GM12874 (cell line): ENCODE data around the gene HNRNPF.

Source experiments
- CTCF ChIP-seq: IDR thresholded peaks from 2 replicates; pipeline ENCODE4 v1.5.1; 2011; ENCODE audit warnings: low read depth, mild to moderate bottlenecking, control low read depth, low read length, moderate library complexity; ENCODE audit not compliant: insufficient read depth

HNRNPF gene

GRCh38 chr10:43402880-43403452, 6.0 kb downstream of the HNRNPF start:
- no peak for TF ChIP-seq CTCF

- TF ChIP-seq CTCF, result no peak
These were observed 6.8 kb downstream of the HNRNPF start for GRCh38 chr10:43402176-43402575.

- no peak for TF ChIP-seq CTCF
These were observed 7.4 kb downstream of the HNRNPF start for GRCh38 chr10:43401627-43402026.

GRCh38 chr10:43399320-43400310, 9.4 kb downstream of the HNRNPF start:
- no peak for TF ChIP-seq CTCF

- no peak for TF ChIP-seq CTCF
These were observed 10.1 kb downstream of the HNRNPF start for GRCh38 chr10:43398939-43399319.

GRCh38 chr10:43396928-43397624, 11.9 kb downstream of the HNRNPF start:
- no peak for TF ChIP-seq CTCF
